GM10248 (cell line): Measurements from ENCODE around the gene PPP1R3C.

ENCODE experiments used
- CTCF ChIA-PET: fragments of 300-600 bp; sonication (Branson Sonifier 250); formaldehyde crosslinking; extraction: SDS; loops from one replicate; lab custom pipeline; 2021; ENCODE audit warnings: antibody characterized with exemption; lab: Yijun Ruan, JAX
- POLR2A ChIA-PET: fragments of 350-650 bp; sonication (Branson Sonifier 250); formaldehyde crosslinking; extraction: SDS; loops from one replicate; lab custom pipeline; 2020; ENCODE audit warnings: antibody characterized with exemption; lab: Yijun Ruan, JAX
- DNase-seq: peaks from one replicate; pipeline ENCODE4 v3.0.0; 2012; ENCODE audit errors: extremely low spot score
- CTCF ChIP-seq: IDR thresholded peaks from 2 replicates; pipeline ENCODE4 v1.5.1; 2012; ENCODE audit warnings: mild to moderate bottlenecking, low read depth; ENCODE audit errors: extremely low read depth, missing control alignments, control extremely low read depth

Gene PPP1R3C

DNA sequence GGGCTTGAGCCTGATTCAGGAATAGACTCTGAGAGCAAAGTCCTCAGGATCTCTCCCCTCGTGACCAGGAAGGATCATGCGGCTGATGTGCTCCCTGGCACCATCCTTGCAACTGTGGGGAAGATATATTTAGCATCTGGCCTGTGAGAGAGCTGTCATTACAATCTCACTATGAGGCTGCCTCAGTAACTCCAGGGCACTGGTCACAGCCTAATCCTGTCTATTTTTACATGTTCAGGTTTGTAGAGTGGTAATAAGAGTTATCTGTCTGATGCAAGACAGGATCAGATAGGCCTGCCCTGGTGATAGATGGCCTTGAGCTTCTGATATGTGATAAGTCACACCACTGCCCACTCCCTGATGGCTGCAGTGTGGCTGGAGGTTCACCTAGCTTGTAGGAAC lies 50.7 kb downstream of the PPP1R3C start:
- ChIA-PET POLR2A (no interaction called here), CTCF (interaction anchor here (0.9 kb wide), 1 partner anchor 8 kb away, joined by 4 read pairs; no protein-coding TSS in a partner anchor)
- DNase-seq: no peak
- TF ChIP-seq CTCF: no peak

GRCh38 chr10:91579329-91579985 lies 53.4 kb downstream of the PPP1R3C start:
- TF ChIP-seq CTCF: no peak
- DNase-seq: no peak
- ChIA-PET CTCF (interaction anchor here (1.1 to 2.2 kb wide), 3 partner anchors 17 to 56 kb away, joined by 3 to 8 read pairs (median 4); no protein-coding TSS in a partner anchor), POLR2A (interaction anchor here (0.5 kb wide), 1 partner anchor 342 kb away, joined by 6 read pairs; no protein-coding TSS in a partner anchor)
